Activated naive CD4-positive, alpha-beta T cell treated with anti-CD3 and anti-CD28 coated beads, Interleukin-2, amount 10 ng/mL, durations not matched to agents 7 days and 5 days (primary cell): ENCODE data around the gene EZH1.

Experiments
- CTCF ChIA-PET: fragments of 350-600 bp; sonication (Branson Sonifier 250); formaldehyde crosslinking; loops from one replicate; lab custom pipeline; 2021; ENCODE audit warnings: antibody characterized with exemption; lab: Charles Lee
- DNase-seq: peaks from one replicate; pipeline ENCODE4 v3.0.0-alpha.2; 2020
- H3K27ac Mint-ChIP-seq: one replicate; pipeline ENCODE4 v1.8.0; 2021; ENCODE audit warnings: mild to moderate bottlenecking, moderate library complexity, mixed read lengths
- H3K27me3 Mint-ChIP-seq: one replicate; pipeline ENCODE4 v1.8.0; 2021; ENCODE audit warnings: mild to moderate bottlenecking, mixed read lengths
- H3K36me3 Mint-ChIP-seq: one replicate; pipeline ENCODE4 v1.8.0; 2021; ENCODE audit warnings: mixed read lengths
- H3K4me1 Mint-ChIP-seq: one replicate; pipeline ENCODE4 v1.8.0; 2021; ENCODE audit warnings: mixed read lengths
- H3K4me3 Mint-ChIP-seq: one replicate; pipeline ENCODE4 v1.8.0; 2021; ENCODE audit warnings: mild to moderate bottlenecking, moderate library complexity, mixed read lengths
- H3K9me3 Mint-ChIP-seq: one replicate; pipeline ENCODE4 v1.8.0; 2021; ENCODE audit warnings: mixed read lengths

Gene EZH1

GRCh38 chr17:42744806-42745617 lies at the start of gene EZH1:
TSS of gene EZH1 (minus strand) at chr17:42745040. CDS start at chr17:42728941, 16,099 bp downstream.
- H3K9me3 Mint-ChIP-seq, result no peaks in the 10 kb centered on the region
- DNase-seq, result peak; percentile 92
- H3K4me1 Mint-ChIP-seq, result peaks cover 22% of the 10 kb centered on the region
- peaks cover 41% of the 10 kb centered on the region for H3K27me3 Mint-ChIP-seq
- H3K27ac Mint-ChIP-seq, result peak within 1 kb of the TSS; percentile 94
- CTCF ChIA-PET, result no interaction called here
- H3K36me3 Mint-ChIP-seq, result no peaks in the 10 kb centered on the region
- H3K4me3 Mint-ChIP-seq, result peak within 1 kb of the TSS; percentile 98

DNA sequence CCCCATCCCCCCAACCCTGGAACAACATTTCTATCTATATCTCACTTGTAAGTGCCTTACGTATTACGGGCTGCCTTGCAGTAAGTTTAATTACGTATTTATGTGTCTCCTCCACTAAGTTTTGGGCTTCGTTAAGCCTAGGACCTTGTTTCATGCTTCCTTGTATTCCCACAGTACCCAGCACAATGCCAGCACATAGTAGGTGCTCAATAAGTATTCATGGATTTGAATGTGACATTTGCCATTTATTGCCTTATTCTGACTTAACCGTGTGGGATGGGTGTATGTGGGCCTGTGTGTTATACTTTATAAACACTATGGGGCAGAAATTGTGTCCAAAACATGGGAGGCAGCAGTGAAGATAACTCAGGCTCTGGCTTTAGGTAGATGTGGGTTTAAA lies 47.7 kb upstream of the EZH1 start:
- Mint-ChIP-seq H3K27ac (no peak overlapping the region), H3K4me3 (no peak overlapping the region), H3K36me3 (peaks cover 8% of the 10 kb centered on the region), H3K9me3 (no peaks in the 10 kb centered on the region), H3K27me3 (peaks cover 22% of the 10 kb centered on the region), H3K4me1 (peaks cover 15% of the 10 kb centered on the region)
- no peak for DNase-seq
- CTCF ChIA-PET, result interaction anchor here (0.9 kb wide), 1 partner anchor 112 kb away, joined by 3 read pairs; no protein-coding TSS in a partner anchor

DNA sequence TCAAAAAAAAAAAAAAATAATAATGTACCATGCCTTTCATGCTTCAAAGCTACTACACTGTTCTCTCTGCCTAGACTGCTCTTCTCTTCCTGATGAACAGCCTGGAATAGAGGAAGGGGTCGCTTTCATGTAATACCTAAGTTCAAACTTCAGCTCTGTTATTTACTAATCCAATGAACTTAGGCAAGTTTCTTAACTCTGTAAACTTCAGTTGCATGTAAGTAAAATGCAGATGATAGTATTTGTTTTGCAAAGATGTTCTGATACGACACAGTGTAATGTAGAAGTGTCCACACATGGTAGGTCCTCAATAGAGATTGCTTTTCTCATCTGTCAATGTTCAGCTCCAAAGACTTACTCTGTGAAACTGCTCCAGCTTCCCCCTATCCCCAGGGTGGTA lies 47.1 kb upstream of the EZH1 start:
- CTCF ChIA-PET, result interaction anchor here (0.9 kb wide), 1 partner anchor 111 kb away, joined by 3 read pairs; no protein-coding TSS in a partner anchor
- Mint-ChIP-seq H3K4me1 (peaks cover 9% of the 10 kb centered on the region), H3K4me3 (no peak overlapping the region), H3K9me3 (no peaks in the 10 kb centered on the region), H3K27ac (no peak overlapping the region), H3K27me3 (peaks cover 28% of the 10 kb centered on the region), H3K36me3 (peaks cover 8% of the 10 kb centered on the region)
- no peak for DNase-seq

- Mint-ChIP-seq H3K36me3 (no peaks in the 10 kb centered on the region), H3K27ac (no peak overlapping the region), H3K27me3 (peaks cover 75% of the 10 kb centered on the region), H3K4me1 (peaks cover 20% of the 10 kb centered on the region), H3K9me3 (no peaks in the 10 kb centered on the region), H3K4me3 (no peak overlapping the region)
- DNase-seq, result no peak
- CTCF ChIA-PET, result no interaction called here
These were observed 42.4 kb upstream of the EZH1 start for GRCh38 chr17:42787266-42787665.

DNA sequence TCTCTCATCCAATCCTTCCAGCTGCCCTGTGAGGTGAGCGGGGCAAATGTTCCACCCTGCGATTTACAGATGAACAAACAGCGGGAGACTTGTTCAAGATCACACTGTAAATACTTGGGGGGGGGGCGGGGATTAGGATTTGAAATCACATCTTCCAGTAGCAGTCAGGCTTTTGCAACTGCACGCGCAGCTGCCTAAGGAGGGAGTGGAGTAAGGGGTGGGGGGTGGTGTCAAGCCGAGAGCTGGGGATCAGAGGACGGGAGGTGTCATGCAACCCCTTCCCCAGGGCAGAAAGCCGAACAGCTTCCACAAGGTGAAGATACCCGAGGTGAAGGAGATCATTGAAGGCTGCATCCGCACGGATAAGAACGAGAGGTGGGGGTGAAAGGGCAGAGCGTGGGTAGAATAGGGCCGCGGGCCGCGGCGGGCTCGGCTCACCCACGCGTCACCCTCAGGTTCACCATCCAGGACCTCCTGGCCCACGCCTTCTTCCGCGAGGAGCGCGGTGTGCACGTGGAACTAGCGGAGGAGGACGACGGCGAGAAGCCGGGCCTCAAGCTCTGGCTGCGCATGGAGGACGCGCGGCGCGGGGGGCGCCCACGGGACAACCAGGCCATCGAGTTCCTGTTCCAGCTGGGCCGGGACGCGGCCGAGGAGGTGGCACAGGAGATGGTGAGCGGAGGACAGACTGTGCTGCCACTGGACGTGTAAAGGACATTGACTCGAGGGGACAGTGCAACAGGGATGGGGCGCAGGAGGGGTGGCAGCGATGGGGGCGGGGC lies 40.2 kb upstream of the EZH1 start:
- no peaks in the 10 kb centered on the region for H3K36me3 Mint-ChIP-seq
- CTCF ChIA-PET, result interaction anchor here (0.6 to 2.4 kb wide), 2 partner anchors 21 to 1873 kb away, joined by 3 to 7 read pairs; no protein-coding TSS in a partner anchor
- no peak for DNase-seq
- peaks cover 88% of the 10 kb centered on the region for H3K27me3 Mint-ChIP-seq
- H3K9me3 Mint-ChIP-seq, result no peaks in the 10 kb centered on the region
- H3K27ac Mint-ChIP-seq, result no peak overlapping the region
- H3K4me1 Mint-ChIP-seq, result peaks cover 20% of the 10 kb centered on the region
- H3K4me3 Mint-ChIP-seq, result no peak overlapping the region

DNA sequence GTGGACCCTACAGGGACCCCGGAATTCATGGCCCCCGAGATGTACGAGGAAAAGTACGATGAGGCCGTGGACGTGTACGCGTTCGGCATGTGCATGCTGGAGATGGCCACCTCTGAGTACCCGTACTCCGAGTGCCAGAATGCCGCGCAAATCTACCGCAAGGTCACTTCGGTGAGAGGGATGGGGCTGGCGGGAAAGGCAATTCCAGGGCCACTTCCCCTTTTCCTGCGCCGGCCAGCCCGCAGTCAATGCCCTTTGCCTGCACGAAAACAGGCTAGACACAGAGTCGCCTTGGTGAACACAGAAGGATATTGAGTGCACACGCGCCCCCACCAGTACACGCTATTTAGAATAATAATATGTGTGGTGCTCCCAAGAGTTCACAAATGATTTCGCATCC lies 39.6 kb upstream of the EZH1 start:
- CTCF ChIA-PET, result interaction anchor here (2.4 kb wide), 1 partner anchor 21 kb away, joined by 7 read pairs; no protein-coding TSS in a partner anchor
- H3K27ac Mint-ChIP-seq, result no peak overlapping the region
- H3K4me1 Mint-ChIP-seq, result peaks cover 24% of the 10 kb centered on the region
- DNase-seq, result no peak
- peaks cover 4% of the 10 kb centered on the region for H3K36me3 Mint-ChIP-seq
- no peaks in the 10 kb centered on the region for H3K9me3 Mint-ChIP-seq
- H3K4me3 Mint-ChIP-seq, result no peak overlapping the region
- H3K27me3 Mint-ChIP-seq, result peaks cover 94% of the 10 kb centered on the region

- no peak overlapping the region for H3K4me3 Mint-ChIP-seq
- DNase-seq, result no peak
- peaks cover 97% of the 10 kb centered on the region for H3K27me3 Mint-ChIP-seq
- no peaks in the 10 kb centered on the region for H3K9me3 Mint-ChIP-seq
- peaks cover 11% of the 10 kb centered on the region for H3K36me3 Mint-ChIP-seq
- H3K4me1 Mint-ChIP-seq, result peaks cover 26% of the 10 kb centered on the region
- no peak overlapping the region for H3K27ac Mint-ChIP-seq
- CTCF ChIA-PET, result interaction anchor here (0.6 kb wide), 1 partner anchor 20 kb away, joined by 3 read pairs; no protein-coding TSS in a partner anchor
These were observed 38.9 kb upstream of the EZH1 start for GRCh38 chr17:42783791-42784138.

- no peak for DNase-seq
- Mint-ChIP-seq H3K4me3 (no peak overlapping the region), H3K4me1 (peaks cover 26% of the 10 kb centered on the region), H3K9me3 (no peaks in the 10 kb centered on the region), H3K36me3 (peaks cover 13% of the 10 kb centered on the region), H3K27ac (no peak overlapping the region), H3K27me3 (peaks cover 92% of the 10 kb centered on the region)
- CTCF ChIA-PET, result interaction anchor here (0.6 kb wide), 1 partner anchor 20 kb away, joined by 3 read pairs; no protein-coding TSS in a partner anchor
These were observed 38.4 kb upstream of the EZH1 start for GRCh38 chr17:42783062-42783790.

- H3K4me1 Mint-ChIP-seq, result peaks cover 29% of the 10 kb centered on the region
- H3K27ac Mint-ChIP-seq, result no peak overlapping the region
- H3K4me3 Mint-ChIP-seq, result no peak overlapping the region
- DNase-seq, result no peak
- H3K27me3 Mint-ChIP-seq, result peaks cover 84% of the 10 kb centered on the region
- H3K9me3 Mint-ChIP-seq, result no peaks in the 10 kb centered on the region
- H3K36me3 Mint-ChIP-seq, result peaks cover 19% of the 10 kb centered on the region
- CTCF ChIA-PET, result no interaction called here
These were observed 37.6 kb upstream of the EZH1 start for GRCh38 chr17:42782166-42783061.

- H3K27me3 Mint-ChIP-seq, result peaks cover 77% of the 10 kb centered on the region
- no peak for DNase-seq
- peaks cover 29% of the 10 kb centered on the region for H3K4me1 Mint-ChIP-seq
- peaks cover 22% of the 10 kb centered on the region for H3K36me3 Mint-ChIP-seq
- H3K9me3 Mint-ChIP-seq, result no peaks in the 10 kb centered on the region
- H3K4me3 Mint-ChIP-seq, result no peak overlapping the region
- H3K27ac Mint-ChIP-seq, result no peak overlapping the region
- CTCF ChIA-PET, result no interaction called here
These were observed 36.9 kb upstream of the EZH1 start for GRCh38 chr17:42781639-42782165.

DNA sequence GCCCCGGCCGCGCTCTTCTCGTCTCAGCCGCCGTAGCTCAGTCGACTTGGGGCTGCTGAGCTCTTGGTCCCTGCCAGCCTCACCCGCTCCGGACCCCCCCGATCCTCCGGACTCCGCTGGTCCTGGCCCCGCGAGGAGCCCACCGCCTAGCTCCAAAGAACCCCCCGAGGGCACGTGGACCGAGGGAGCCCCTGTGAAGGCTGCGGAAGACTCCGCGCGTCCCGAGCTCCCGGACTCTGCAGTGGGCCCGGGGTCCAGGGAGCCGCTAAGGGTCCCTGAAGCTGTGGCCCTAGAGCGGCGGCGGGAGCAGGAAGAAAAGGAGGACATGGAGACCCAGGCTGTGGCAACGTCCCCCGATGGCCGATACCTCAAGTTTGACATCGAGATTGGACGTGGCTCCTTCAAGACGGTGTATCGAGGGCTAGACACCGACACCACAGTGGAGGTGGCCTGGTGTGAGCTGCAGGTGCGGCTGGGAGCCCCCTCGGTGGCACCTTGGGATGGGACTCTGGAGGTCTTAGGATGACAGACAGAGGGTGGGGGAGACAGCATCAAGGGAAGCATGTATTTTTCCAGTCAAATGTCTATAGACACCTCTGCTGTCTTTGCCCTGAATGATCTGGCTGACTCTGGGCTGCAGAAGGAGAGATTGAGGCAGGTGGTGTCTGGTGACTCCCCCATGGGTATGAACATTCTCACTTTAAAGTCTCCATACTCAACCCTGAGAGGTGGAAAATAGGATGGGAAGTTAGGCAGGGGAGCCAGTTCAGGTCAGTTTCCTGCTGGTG lies 36.2 kb upstream of the EZH1 start:
- Mint-ChIP-seq H3K9me3 (no peaks in the 10 kb centered on the region), H3K4me1 (peaks cover 29% of the 10 kb centered on the region), H3K4me3 (no peak overlapping the region), H3K36me3 (peaks cover 24% of the 10 kb centered on the region), H3K27ac (no peak overlapping the region), H3K27me3 (peaks cover 70% of the 10 kb centered on the region)
- DNase-seq, result no peak
- CTCF ChIA-PET, result interaction anchor here (1.0 kb wide), 1 partner anchor 39 kb away, joined by 3 read pairs; no protein-coding TSS in a partner anchor
